Gastroesophageal sphincter (tissue), 4 donors: ENCODE measurements around the gene COL1A1. TPM values are rescaled to one million over a fixed set of nuclear protein-coding genes. Genes with fewer than 3 reads are reported as not detected.
A peak's percentile ranks its signal among the peaks of the same experiment; 100 is the strongest.

Experiments
- ATAC-seq: fragments of 150-250 bp; one replicate; pipeline ENCODE4 v1.9.1; 2016; ENCODE audit warnings: mild to moderate bottlenecking, moderate library complexity
- H3K27ac ChIP-seq, 4 donors: fragments of 200-600 bp; sonication (generic) in 3 of 4; 1 replicate in 3 of 4; 2 replicates in 1 of 4; pipeline ENCODE4 v1.5.1; 2016 to 2019
- H3K27me3 ChIP-seq: fragments of 200-600 bp; sonication (generic); one replicate; pipeline ENCODE4 v1.5.1; 2019
- H3K36me3 ChIP-seq, 2 donors: fragments of 200-600 bp; sonication (generic); one replicate each; pipeline ENCODE4 v1.5.1; 2019; ENCODE audit warnings: control low read depth in 1 of 2
- H3K4me1 ChIP-seq, 3 donors: fragments of 200-600 bp; sonication (generic); 1 replicate in 2 of 3; 2 replicates in 1 of 3; pipeline ENCODE4 v1.5.1; 2016 to 2019; ENCODE audit warnings: control low read depth in 2 of 3
- H3K4me3 ChIP-seq, 2 donors: fragments of 200-600 bp; sonication (generic); one replicate each; pipeline ENCODE4 v1.5.1; 2019; ENCODE audit warnings: mild to moderate bottlenecking in 1 of 2, moderate library complexity in 1 of 2
- H3K9me3 ChIP-seq, 3 donors: fragments of 200-600 bp; sonication (generic); one replicate each; pipeline ENCODE4 v1.5.1; 2017 to 2019; ENCODE audit warnings: control low read depth in 2 of 3
- EP300 ChIP-seq: sonication (generic); formaldehyde crosslinking; IDR thresholded peaks from one replicate; pipeline ENCODE4 v1.6.1; 2017; ENCODE audit warnings: antibody characterized with exemption, mild to moderate bottlenecking
- POLR2A ChIP-seq, 2 donors: fragments of 450-650 bp; IDR thresholded peaks; one replicate each; pipeline ENCODE4 v1.6.1; 2017; ENCODE audit warnings: antibody characterized with exemption in 2 of 2, mild to moderate bottlenecking in 2 of 2, moderate library complexity in 1 of 2
- POLR2AphosphoS5 ChIP-seq: sonication (generic); formaldehyde crosslinking; IDR thresholded peaks from one replicate; pipeline ENCODE4 v1.6.1; 2017; ENCODE audit warnings: antibody characterized with exemption
- WGBS, 2 donors: methylation state at CpG; one replicate each; pipeline ENCODE4 v1.1.5; 2018; ENCODE audit warnings: low coverage in 1 of 2; 5-methylcytosine and 5-hydroxymethylcytosine counted together
- total RNA-seq, 4 donors: library from RNA; depleted of rRNA; stranded (reverse); fragments of >200 nt; gene quantifications; one replicate each; pipeline ENCODE4 v1.1.0, GENCODE V29; 2016
- TF ChIP-seq, protein P1 (sequence below), 4 experiments: fragments of 200-600 bp in 2 of 4; fragments of 450-650 bp in 2 of 4; sonication (generic) in 1 of 4; IDR thresholded peaks; one replicate each; pipeline ENCODE4 v1.5.1; 2017 to 2019; ENCODE audit warnings: antibody characterized with exemption in 4 of 4, mild to moderate bottlenecking in 2 of 4, moderate library complexity in 2 of 4

COL1A1 gene
- total RNA-seq, 4 donors from 2014 or later, result 14.6 to 92.9 (median 69.7) TPM

DNA sequence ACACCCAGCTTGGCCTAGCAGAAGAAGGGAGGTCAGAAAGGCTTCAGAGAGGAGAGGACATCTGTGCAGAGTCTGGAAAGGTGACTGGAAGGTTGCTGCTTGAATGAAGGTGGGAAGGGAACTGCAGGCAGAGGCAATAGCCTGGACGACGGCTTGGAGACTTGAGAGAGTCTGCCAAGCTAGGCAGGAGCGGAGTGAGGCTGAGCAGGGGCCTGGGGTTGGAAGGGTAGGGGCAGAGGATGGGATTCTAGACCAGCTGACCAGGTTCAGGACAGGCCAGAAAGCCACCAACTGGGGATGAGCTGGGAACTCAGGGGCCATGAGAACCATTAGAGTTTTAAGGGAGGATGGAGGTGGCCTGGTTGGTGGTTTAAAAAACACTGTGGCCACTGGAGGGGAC, 36.0 kb downstream of the COL1A1 start:
- H3K36me3 ChIP-seq, result peaks cover 0 to 8% of the 10 kb centered on the region in 2 donors
- no peaks in the 10 kb centered on the region for H3K27me3 ChIP-seq
- peaks cover 0 to 87% (median 31%) of the 10 kb centered on the region in 3 donors for H3K4me1 ChIP-seq
- TF ChIP-seq POLR2A (IDR thresholded peaks at IDR 0.05) (no peak), POLR2AphosphoS5 (no peak), EP300 (no peak)
- TF ChIP-seq, protein P1, sequence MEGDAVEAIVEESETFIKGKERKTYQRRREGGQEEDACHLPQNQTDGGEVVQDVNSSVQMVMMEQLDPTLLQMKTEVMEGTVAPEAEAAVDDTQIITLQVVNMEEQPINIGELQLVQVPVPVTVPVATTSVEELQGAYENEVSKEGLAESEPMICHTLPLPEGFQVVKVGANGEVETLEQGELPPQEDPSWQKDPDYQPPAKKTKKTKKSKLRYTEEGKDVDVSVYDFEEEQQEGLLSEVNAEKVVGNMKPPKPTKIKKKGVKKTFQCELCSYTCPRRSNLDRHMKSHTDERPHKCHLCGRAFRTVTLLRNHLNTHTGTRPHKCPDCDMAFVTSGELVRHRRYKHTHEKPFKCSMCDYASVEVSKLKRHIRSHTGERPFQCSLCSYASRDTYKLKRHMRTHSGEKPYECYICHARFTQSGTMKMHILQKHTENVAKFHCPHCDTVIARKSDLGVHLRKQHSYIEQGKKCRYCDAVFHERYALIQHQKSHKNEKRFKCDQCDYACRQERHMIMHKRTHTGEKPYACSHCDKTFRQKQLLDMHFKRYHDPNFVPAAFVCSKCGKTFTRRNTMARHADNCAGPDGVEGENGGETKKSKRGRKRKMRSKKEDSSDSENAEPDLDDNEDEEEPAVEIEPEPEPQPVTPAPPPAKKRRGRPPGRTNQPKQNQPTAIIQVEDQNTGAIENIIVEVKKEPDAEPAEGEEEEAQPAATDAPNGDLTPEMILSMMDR (IDR thresholded peaks at IDR 0.05), result no peak
- peak overlapping the region; percentile 54 to 57 for H3K4me3 ChIP-seq
- ATAC-seq, result no peak
- no peaks in the 10 kb centered on the region for H3K9me3 ChIP-seq
- WGBS, 2 donors, result 37 to 54% methylated on average over 3 of the region's 3 CpGs
- peak overlapping the region; percentile 88 to 94 (median 90) for H3K27ac ChIP-seq

DNA sequence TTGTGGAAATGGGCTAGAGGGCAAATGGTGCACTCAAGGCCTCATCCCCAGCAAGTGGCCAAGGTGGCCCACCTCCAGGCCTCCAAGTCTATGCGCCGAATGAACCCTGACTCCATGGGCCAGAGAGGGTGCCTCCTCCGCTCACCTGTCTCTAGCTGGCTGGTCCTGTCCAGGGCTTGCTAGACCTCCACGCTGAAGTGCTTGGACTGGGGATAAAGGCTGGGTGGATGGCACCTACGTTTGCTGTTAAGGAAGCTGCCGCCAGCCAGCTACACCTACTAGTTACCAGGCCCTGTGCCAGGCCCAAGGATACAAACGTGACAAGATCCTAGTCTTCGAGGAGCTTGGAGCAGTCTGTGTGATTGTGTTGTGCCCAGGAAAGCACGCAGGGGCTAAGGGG, 36.4 kb downstream of the COL1A1 start:
- Histone ChIP-seq H3K9me3 (no peaks in the 10 kb centered on the region), H3K27ac (peak overlapping the region; percentile 88 to 94 (median 90)), H3K27me3 (no peaks in the 10 kb centered on the region), H3K4me1 (peaks cover 0 to 88% (median 31%) of the 10 kb centered on the region in 3 donors), H3K36me3 (peaks cover 0 to 4% of the 10 kb centered on the region in 2 donors), H3K4me3 (no peak overlapping the region)
- no CpG with 5 or more reads among the region's 9 CpGs for WGBS, 2 donors
- no peak for TF ChIP-seq EP300
- TF ChIP-seq, protein P1 (IDR thresholded peaks at IDR 0.05), result no peak
- TF ChIP-seq POLR2AphosphoS5, result no peak
- TF ChIP-seq POLR2A (IDR thresholded peaks at IDR 0.05), result no peak
- no peak for ATAC-seq

GRCh38 chr17:50164697-50164988, 36.8 kb downstream of the COL1A1 start:
- H3K36me3 ChIP-seq, result no peaks in the 10 kb centered on the region
- no peaks in the 10 kb centered on the region for H3K27me3 ChIP-seq
- no peak for ATAC-seq
- H3K9me3 ChIP-seq, result no peaks in the 10 kb centered on the region
- no peak overlapping the region for H3K4me3 ChIP-seq
- 100% methylated on average over 1 to 2 of the region's 2 CpGs for WGBS, 2 donors
- peak overlapping the region in 3 of 4 donors; percentile 14 to 90 (median 90) for H3K27ac ChIP-seq
- TF ChIP-seq, protein P1 (IDR thresholded peaks at IDR 0.05), result no peak
- TF ChIP-seq EP300, result no peak
- TF ChIP-seq POLR2AphosphoS5, result no peak
- TF ChIP-seq POLR2A (IDR thresholded peaks at IDR 0.05), result no peak
- H3K4me1 ChIP-seq, result peaks cover 0 to 84% (median 31%) of the 10 kb centered on the region in 3 donors

DNA sequence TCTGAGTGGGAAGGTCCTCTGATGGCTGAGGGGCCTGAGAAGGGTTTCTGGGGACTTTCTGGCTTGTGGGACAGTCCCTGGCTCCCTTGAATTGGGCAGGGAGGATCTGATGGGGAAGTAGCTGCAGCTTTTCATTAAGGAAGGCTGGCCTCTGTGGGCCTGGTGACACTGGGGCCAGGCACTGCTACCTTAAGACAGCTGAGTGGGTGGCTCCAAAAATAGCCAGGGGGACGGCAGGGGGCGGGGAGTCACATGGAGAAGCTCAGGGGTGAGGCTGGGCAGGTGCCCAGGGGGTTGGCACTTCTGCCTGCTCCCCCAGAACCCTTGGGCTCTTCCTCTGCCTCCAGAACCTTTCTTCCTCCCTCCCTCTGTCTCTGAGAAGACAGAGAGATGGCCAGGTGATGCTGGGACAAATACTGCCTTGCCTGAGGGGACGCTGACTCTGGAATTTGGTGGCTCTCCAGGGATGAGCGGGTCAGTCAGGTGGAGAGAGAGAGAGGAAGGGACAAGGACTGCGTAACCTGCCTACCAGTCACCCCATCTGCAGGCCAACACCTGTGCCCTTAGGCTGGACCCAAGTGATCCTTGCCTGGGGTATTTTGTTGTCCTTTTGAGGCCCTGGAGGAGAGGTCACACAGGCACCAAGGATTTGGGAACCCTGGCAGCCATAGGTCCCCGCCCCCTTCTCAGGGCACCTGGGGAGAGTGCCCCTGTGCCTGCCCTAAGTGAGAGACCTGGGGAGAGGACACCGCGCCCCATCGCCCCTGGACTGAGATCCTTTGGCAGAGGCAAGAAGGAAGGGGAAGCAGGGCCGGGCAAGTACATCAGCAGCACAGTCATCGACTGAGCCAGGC, 37.4 kb downstream of the COL1A1 start:
- no peak for ATAC-seq
- TF ChIP-seq POLR2A (IDR thresholded peaks at IDR 0.05) (no peak), EP300 (no peak)
- TF ChIP-seq, protein P1 (IDR thresholded peaks at IDR 0.05), result no peak
- Histone ChIP-seq H3K27ac (peak overlapping the region in 1 of 4 donors; percentile 35), H3K4me3 (no peak overlapping the region), H3K27me3 (no peaks in the 10 kb centered on the region), H3K36me3 (no peaks in the 10 kb centered on the region), H3K4me1 (peaks cover 0 to 78% (median 26%) of the 10 kb centered on the region in 3 donors), H3K9me3 (no peaks in the 10 kb centered on the region)
- WGBS, 2 donors, result no CpG with 5 or more reads among the region's 11 CpGs
